Caco-2 (cell line): ENCODE measurements around the gene EPHX1. TPM values are rescaled to one million over a fixed set of nuclear protein-coding genes. Genes with fewer than 3 reads are reported as not detected.
A peak's percentile ranks its signal among the peaks of the same experiment; 100 is the strongest.

Experiments used
- BruUV-seq: library from RNA; stranded (reverse); fragments of 400-500 nt; replicated peaks from 2 replicates; lab custom pipeline; 2021; lab: Mats Ljungman, UMichigan
- CTCF ChIA-PET: fragments of 300-600 bp; sonication (Branson Sonifier 250); formaldehyde crosslinking; loops from one replicate; lab custom pipeline; 2022; ENCODE audit warnings: antibody characterized with exemption; lab: Charles Lee
- POLR2A ChIA-PET: fragments of 300-600 bp; sonication (Branson Sonifier 250); formaldehyde crosslinking; loops from one replicate; lab custom pipeline; 2022; ENCODE audit warnings: antibody characterized with exemption; lab: Charles Lee
- DNase-seq, 2 experiments: peaks; one replicate each; pipeline versions ENCODE4 v3.0.0 to v3.0.0-alpha.2; 2020 to 2022
- H3K27me3 ChIP-seq: replicated peaks from 2 replicates; pipeline ENCODE4 v1.6.0; 2011; ENCODE audit warnings: low read length; ENCODE audit not compliant: control insufficient read depth, insufficient read depth
- H3K36me3 ChIP-seq: 2 replicates; pipeline ENCODE4 v1.5.1; 2011; ENCODE audit warnings: low read length; ENCODE audit not compliant: control insufficient read depth, insufficient read depth
- H3K4me1 ChIP-seq: fragments of 250-450 bp; sonication (Bioruptor Pico); 2 replicates; pipeline ENCODE4 v1.5.1; 2020; ENCODE audit warnings: mild to moderate bottlenecking
- H3K4me3 ChIP-seq: 2 replicates; pipeline ENCODE4 v1.5.1; 2011; ENCODE audit warnings: low read depth, mild to moderate bottlenecking, control low read depth, low read length
- H3K9me3 ChIP-seq: fragments of 250-450 bp; sonication (Bioruptor Pico); 2 replicates; pipeline ENCODE4 v1.5.1; 2020; ENCODE audit warnings: mild to moderate bottlenecking, moderate library complexity
- H3K27ac Mint-ChIP-seq: one replicate; pipeline ENCODE4 v1.8.0; 2022; ENCODE audit warnings: mixed read lengths; ENCODE audit not compliant: unreplicated experiment
- H3K27me3 Mint-ChIP-seq: one replicate; pipeline ENCODE4 v1.8.0; 2022; ENCODE audit warnings: mixed read lengths; ENCODE audit not compliant: insufficient read depth, unreplicated experiment
- H3K36me3 Mint-ChIP-seq: one replicate; pipeline ENCODE4 v1.8.0; 2022; ENCODE audit warnings: mild to moderate bottlenecking, mixed read lengths; ENCODE audit not compliant: insufficient read depth, unreplicated experiment
- H3K4me1 Mint-ChIP-seq: one replicate; pipeline ENCODE4 v1.8.0; 2022; ENCODE audit warnings: low read depth, mixed read lengths; ENCODE audit not compliant: unreplicated experiment
- H3K4me3 Mint-ChIP-seq: one replicate; pipeline ENCODE4 v1.8.0; 2022; ENCODE audit warnings: mild to moderate bottlenecking, moderate library complexity, mixed read lengths; ENCODE audit not compliant: unreplicated experiment
- H3K9me3 Mint-ChIP-seq: one replicate; pipeline ENCODE4 v1.8.0; 2022; ENCODE audit warnings: mixed read lengths; ENCODE audit not compliant: unreplicated experiment
- intact Hi-C: fragments of 100-400 bp; cut with micrococcal nuclease; formaldehyde crosslinking; loops from one replicate; pipeline ENCODE4 v1.10.0; 2022; ENCODE audit not compliant: unreplicated experiment
- total RNA-seq: library from RNA; stranded (reverse); gene quantifications from 2 replicates; pipeline ENCODE4 v1.2.3, GENCODE V29; 2022
- TF ChIP-seq, protein P1 (sequence below), 2 experiments: fragments of 200-600 bp in 1 of 2; IDR thresholded peaks; 1 replicate in 1 of 2; 2 replicates in 1 of 2; pipeline versions ENCODE4 v1.5.1 to v1.8.0; 2011 to 2022; ENCODE audit warnings: antibody characterized with exemption in 1 of 2, control low read depth in 1 of 2, inconsistent platforms in 1 of 2, low read depth in 1 of 2, low read length in 1 of 2, mild to moderate bottlenecking in 1 of 2, moderate library complexity in 1 of 2; ENCODE audit not compliant: insufficient read depth in 1 of 2, severe bottlenecking in 1 of 2, unreplicated experiment in 1 of 2

The EPHX1 gene
- total RNA-seq, 1 experiment from 2014 or later, result 88.5 TPM

DNA sequence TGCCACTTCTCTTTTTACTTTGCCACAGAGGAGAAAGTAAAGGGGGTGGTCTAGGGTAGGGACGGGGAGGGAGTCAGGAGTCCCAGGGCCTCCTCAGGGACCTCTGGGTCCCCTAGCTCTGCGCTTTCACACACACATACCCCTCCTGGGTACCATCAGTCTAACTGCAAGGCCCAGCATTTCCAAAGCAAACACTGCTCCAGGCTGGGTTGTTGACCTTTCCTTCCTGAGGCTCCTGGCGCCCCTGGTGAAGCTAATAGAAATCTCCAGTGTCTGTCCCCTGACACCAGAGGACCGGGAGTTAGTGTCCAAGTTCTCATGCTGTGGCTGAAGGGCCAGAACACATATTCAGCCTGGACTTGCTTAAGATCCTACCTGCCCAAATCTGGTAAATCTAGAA is 68.4 kb downstream of the EPHX1 start:
- H3K36me3 ChIP-seq, result peaks cover 5% of the 10 kb centered on the region; the same call in 1 of the 2 replicates
- H3K4me3 ChIP-seq, result no peak overlapping the region
- H3K9me3 ChIP-seq, result no peaks in the 10 kb centered on the region
- POLR2A ChIA-PET, result no interaction called here
- H3K4me1 ChIP-seq, result peaks cover 43% of the 10 kb centered on the region
- CTCF ChIA-PET, result interaction anchor here (0.9 to 2.5 kb wide), 3 partner anchors 28 to 100 kb away, joined by 3 to 6 read pairs (median 4); partner anchors contain the start of genes PYCR2 and SRP9
- no TSS peak for BruUV-seq
- TF ChIP-seq, protein P1, sequence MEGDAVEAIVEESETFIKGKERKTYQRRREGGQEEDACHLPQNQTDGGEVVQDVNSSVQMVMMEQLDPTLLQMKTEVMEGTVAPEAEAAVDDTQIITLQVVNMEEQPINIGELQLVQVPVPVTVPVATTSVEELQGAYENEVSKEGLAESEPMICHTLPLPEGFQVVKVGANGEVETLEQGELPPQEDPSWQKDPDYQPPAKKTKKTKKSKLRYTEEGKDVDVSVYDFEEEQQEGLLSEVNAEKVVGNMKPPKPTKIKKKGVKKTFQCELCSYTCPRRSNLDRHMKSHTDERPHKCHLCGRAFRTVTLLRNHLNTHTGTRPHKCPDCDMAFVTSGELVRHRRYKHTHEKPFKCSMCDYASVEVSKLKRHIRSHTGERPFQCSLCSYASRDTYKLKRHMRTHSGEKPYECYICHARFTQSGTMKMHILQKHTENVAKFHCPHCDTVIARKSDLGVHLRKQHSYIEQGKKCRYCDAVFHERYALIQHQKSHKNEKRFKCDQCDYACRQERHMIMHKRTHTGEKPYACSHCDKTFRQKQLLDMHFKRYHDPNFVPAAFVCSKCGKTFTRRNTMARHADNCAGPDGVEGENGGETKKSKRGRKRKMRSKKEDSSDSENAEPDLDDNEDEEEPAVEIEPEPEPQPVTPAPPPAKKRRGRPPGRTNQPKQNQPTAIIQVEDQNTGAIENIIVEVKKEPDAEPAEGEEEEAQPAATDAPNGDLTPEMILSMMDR (IDR thresholded peaks at IDR 0.05; ENCODE audit: insufficient read depth in 1 of 2, low read depth in 1 of 2, low read length in 1 of 2, severe bottlenecking in 1 of 2, unreplicated experiment in 1 of 2), result no peak
- no peaks in the 10 kb centered on the region for H3K9me3 Mint-ChIP-seq
- no peaks in the 10 kb centered on the region for H3K27me3 Mint-ChIP-seq
- peaks cover 25% of the 10 kb centered on the region for H3K4me1 Mint-ChIP-seq
- no peaks in the 10 kb centered on the region for H3K27me3 ChIP-seq
- no peak for DNase-seq
- peaks cover 41% of the 10 kb centered on the region for H3K36me3 Mint-ChIP-seq
- intact Hi-C loops, result no loop called here
- H3K27ac Mint-ChIP-seq, result no peak overlapping the region
- no peak overlapping the region for H3K4me3 Mint-ChIP-seq

DNA sequence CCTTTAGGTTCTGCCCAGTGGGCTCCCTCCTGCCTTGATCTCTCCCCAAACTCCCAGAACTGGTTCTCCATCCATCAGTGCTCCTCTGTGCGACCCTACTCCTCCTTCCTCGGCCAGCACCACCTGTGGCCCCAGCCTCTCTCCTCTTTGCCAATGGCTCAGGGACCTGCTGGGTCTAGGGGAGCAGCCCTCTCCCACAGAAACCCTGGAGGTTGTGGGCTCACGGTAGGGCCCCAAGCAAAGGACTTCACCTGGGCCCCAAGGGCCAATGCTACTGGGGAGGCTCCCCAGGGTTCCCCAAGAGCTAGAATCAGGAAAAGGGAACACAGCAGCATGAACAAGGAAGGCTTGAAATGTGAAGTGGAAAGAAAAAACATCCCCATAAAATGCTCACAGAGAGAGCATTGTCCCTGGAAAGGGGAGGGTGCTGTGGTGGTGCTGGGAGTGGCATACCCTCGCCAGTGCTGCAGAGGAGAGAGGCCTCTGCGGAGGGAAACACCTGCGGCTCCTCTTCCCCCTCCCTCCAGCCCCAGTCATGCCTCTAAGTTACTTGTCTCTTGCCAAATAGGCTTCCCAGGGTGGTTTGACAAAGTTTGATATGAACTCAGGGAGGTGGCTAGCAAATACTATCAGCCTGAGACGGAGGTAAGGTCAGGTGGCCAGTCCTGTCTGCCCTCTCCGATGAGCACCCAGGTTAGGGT is 69.7 kb downstream of the EPHX1 start:
- Mint-ChIP-seq H3K4me3 (peak overlapping the region; percentile 95), H3K27ac (peak overlapping the region; percentile 75), H3K9me3 (no peaks in the 10 kb centered on the region), H3K4me1 (peaks cover 33% of the 10 kb centered on the region), H3K36me3 (peaks cover 37% of the 10 kb centered on the region), H3K27me3 (no peaks in the 10 kb centered on the region)
- DNase-seq, result no peak
- Histone ChIP-seq H3K9me3 (no peaks in the 10 kb centered on the region), H3K4me1 (peaks cover 46% of the 10 kb centered on the region), H3K4me3 (no peak overlapping the region), H3K27me3 (no peaks in the 10 kb centered on the region), H3K36me3 (no peaks in the 10 kb centered on the region)
- ChIA-PET CTCF (interaction anchor here (0.5 to 0.6 kb wide), 2 partner anchors 160 to 262 kb away, joined by 3 to 4 read pairs; no protein-coding TSS in a partner anchor), POLR2A (no interaction called here)
- no TSS peak for BruUV-seq
- TF ChIP-seq, protein P1 (IDR thresholded peaks at IDR 0.05; ENCODE audit: insufficient read depth in 1 of 2, low read depth in 1 of 2, low read length in 1 of 2, severe bottlenecking in 1 of 2, unreplicated experiment in 1 of 2), result no peak
- intact Hi-C loops, result no loop called here

DNA sequence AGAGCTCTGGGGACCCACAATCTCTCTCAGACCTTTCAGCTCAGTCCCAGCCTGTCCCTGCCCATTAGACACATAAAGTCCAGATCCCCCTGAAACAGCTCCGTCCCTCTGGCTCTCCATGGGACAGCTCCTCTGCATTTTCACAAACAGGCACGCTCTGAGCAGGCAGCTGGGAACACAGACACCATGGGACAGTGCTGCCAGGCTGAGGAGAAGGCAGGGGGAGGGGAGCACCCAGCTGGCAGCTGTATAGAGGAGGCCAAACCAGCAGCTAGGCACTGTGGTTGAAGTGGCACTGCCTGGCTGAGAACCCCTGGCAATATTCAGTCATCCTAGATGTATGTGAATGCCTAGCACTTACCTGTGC is 70.3 kb downstream of the EPHX1 start:
- no peak overlapping the region for H3K4me3 ChIP-seq
- H3K27me3 ChIP-seq, result no peaks in the 10 kb centered on the region
- Mint-ChIP-seq H3K4me1 (peaks cover 30% of the 10 kb centered on the region), H3K9me3 (no peaks in the 10 kb centered on the region), H3K27me3 (no peaks in the 10 kb centered on the region), H3K36me3 (peaks cover 31% of the 10 kb centered on the region), H3K27ac (peak overlapping the region; percentile 75), H3K4me3 (peak overlapping the region; percentile 95)
- H3K9me3 ChIP-seq, result no peaks in the 10 kb centered on the region
- DNase-seq, result no peak
- TF ChIP-seq, protein P1 (IDR thresholded peaks at IDR 0.05; ENCODE audit: insufficient read depth in 1 of 2, low read depth in 1 of 2, low read length in 1 of 2, severe bottlenecking in 1 of 2, unreplicated experiment in 1 of 2), result no peak
- ChIA-PET CTCF (interaction anchor here (0.5 to 2.1 kb wide), 2 partner anchors 263 to 405 kb away, joined by 3 to 9 read pairs; no protein-coding TSS in a partner anchor), POLR2A (no interaction called here)
- H3K36me3 ChIP-seq, result no peaks in the 10 kb centered on the region
- intact Hi-C loops, result no loop called here
- H3K4me1 ChIP-seq, result peaks cover 40% of the 10 kb centered on the region
- no TSS peak for BruUV-seq
